Stimulated activated naive CD8-positive, alpha-beta T cell treated with anti-CD3 and anti-CD28 coated beads, Interleukin-15, Interleukin-2, amounts not matched to agents 100 U/mL and 50 U/mL, for 24 hours (primary cell): ENCODE data around the gene FARS2.
"Not testable (repeated sequence)": the region's sequence is repeated elsewhere in the genome, so short reads cannot be mapped to it uniquely, and the experiment has no call there.

ENCODE experiments used
- ATAC-seq: fragments of 150-1000 bp; cut with Tn5 transposase; one replicate; pipeline ENCODE4 v1.10.0; 2021
- DNase-seq: peaks from one replicate; pipeline ENCODE4 v3.0.0; 2021

FARS2 gene

DNA sequence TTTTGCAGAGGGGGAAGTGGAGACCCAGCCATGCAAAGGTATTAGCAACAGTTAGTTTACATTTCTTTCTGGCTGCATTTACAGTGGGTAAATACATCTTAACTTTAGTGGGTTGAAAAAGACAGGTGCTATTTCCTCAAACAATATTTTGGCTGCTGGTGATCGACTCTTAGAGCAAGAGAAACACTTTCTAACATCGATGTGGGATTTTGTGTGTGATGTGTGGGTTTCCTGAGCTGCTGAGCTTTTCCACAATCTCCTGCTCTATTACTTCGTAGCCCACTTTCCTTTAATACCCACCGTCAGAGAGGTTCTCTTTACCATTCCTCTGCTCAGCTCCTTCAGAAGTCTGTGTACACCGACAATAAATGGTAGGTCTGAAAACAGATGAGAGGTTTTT, 406.4 kb downstream of the FARS2 start:
- no peak for DNase-seq
- ATAC-seq: no peak

DNA sequence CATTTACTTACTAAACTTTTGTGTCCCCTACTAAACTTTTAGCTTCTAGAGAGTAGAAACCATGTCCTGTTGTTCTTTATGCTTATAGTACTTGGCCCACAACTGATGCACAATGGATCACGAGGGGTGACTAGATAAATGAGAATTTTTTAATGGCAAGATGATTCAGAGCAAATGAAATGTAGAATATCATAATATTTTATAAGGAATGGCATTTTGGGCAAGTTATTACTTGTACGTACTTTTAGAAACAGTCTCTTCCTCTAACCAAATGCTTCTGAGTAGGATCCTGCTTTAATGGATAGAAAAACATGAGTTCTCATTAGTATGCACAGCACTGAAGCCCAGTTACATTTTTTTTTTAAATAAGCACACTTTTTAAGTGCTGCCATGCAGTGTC, 409.1 kb downstream of the FARS2 start:
- no peak for ATAC-seq

DNA sequence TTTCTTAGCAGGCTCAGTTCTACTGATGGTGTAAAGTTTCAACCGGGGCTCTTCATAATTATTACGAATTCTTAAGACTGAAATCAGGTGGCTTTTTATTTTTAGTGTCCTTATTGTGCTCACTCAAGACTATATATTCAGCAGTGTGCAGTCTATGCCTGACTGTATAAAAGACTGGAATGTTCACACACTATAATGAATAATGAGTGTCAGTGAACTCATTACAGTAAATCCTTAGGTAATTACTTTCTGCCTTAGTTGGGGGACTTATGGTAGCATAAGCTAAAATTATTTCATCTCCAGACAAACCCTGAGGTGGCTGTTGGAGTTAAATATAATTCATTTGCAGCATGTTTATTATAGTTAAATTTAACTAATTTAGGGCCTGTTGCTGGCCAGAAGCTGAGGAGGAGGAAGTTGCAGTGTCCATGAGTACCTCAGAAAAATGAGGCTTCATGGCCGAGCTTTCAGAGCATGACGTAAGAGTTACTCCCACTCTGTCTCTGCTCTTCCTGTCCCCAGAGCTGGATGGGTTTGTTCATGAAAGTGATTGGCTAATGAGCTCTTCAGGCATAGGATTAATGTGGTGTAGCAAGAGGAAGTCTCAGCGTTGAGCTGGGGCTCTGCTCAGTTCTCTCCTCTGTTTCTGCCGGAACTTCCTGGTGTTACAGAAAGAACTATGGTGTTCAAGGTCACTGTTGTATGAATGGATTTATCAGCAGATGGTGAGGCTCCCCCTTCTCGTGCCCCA, 409.7 kb downstream of the FARS2 start:
- no peak for DNase-seq
- peak; percentile 78 for ATAC-seq

More for the DNA sequence above, 409.1 kb downstream of the FARS2 start:
- DNase-seq: no peak

DNA sequence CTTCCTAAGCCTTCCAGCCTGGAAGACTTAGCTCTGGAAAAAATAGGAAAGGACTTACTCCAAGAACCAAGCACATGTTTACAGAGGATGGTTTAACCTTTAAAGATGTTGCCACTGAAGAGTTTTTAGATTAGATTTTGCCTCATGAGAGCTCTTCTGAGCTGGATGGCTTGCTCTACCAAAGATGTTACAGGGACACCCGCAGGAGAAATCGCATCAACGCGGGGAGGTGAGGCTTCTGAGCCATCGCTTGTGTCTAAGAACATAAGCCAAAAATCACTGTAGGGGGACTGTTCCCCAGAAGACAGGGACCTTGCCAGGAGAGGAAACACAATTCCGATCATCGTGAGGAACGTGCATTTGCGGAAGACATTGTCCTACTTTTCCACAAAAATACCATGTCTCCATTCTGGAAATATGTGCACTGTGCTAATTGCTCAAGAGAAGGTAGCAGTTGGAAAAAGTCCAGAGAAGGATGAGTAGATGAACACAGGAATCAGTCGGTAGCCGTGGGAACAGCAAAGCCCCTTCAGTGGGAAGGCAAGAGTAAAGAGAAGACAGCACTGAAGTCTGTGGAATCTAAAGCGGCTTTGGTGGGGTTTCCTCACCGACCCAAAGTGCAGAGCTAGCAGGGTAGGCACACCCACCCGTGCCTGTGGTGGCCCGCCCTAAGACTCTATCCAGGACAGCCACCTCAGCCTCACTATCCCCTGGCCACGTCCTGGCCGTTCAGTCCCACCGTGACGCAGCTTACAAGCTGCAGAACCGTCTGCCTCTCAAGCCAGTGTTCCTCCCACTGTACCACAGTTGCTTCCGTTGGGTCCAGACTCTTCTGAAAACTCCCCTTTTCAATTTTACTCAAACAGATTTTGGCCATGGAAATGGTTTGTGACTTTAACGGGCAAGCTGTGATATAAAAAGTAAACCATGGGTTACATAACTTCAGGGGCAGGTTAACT, 410.6 kb downstream of the FARS2 start:
- ATAC-seq (no peak), DNase-seq (no peak)

DNA sequence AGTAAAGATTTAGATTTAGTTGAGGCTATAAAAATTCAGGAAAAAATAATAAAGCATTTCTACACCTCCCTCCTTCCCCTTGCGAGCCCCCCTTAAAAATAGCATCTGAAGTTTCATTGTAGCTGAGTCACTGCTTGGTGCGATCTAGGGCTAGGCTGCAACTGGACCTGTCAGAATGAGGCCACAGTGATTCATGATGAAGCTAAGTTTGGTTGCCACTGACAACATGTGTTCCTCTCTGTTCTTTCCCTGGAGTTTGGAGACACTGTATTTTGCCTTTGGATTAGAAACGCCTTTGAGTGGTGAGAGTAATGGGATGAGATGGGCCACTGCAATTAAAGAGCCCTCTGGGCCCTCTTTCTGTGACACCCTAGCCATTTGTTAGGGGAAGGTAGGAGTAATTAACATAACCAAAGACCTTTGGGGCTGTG, 411.3 kb downstream of the FARS2 start:
- ATAC-seq (no peak), DNase-seq (no peak)

DNA sequence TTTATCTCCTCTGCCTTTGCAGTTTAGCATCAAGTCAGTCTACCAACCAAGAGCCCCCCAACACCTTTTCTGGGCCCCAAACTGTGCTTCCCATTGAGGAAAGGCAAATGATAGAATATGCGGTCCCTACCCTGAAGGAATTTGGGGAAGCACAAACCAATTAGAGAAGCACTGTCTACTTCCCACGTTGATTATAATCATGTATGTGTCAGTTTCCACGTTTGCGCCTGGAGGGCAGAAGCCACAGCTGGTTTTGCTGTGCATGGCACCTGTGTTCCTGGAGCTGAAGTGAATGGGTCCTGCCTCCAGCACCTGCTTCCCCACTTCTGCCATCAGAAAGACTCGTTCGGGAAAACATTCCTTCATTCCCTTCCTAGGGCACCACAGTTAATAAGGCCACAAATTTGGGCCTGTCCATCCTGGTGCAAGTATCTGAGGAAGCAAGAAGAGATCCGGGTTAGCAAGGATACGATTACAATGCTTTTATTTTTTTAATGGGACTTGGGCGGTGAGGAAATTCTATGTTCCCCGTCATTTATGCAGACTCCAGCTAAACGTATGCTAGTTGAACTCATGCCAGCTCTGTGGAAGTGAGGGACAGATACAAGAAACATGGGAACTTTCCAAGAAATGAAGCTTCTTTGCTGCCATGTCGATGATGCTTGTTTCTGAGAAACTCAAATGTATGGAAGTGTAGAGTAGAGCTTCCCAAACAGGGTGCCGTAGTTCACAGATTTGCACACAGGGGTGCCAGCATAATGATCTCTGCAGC, 411.9 kb downstream of the FARS2 start:
- DNase-seq (no peak), ATAC-seq (no peak)

DNA sequence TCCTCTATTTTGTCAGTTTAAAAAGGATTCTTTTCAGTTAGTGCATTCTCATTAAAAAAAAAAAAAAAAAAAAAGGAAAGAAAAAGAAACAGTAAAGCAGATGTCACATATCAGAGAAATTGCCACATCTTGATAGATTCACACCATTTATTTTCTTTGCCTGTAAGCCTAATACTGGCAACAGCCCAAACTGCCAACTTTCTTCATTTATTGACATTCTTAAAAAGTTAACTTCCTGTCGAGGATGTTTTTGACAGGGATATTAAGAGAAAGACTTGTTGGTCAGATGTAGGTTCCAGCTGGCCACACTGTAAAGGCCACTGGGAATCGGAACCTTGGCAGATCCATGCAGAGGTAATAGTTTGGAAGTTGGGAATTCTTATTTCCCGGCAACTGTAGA, 412.8 kb downstream of the FARS2 start:
- ATAC-seq: no peak
- DNase-seq: no peak

DNA sequence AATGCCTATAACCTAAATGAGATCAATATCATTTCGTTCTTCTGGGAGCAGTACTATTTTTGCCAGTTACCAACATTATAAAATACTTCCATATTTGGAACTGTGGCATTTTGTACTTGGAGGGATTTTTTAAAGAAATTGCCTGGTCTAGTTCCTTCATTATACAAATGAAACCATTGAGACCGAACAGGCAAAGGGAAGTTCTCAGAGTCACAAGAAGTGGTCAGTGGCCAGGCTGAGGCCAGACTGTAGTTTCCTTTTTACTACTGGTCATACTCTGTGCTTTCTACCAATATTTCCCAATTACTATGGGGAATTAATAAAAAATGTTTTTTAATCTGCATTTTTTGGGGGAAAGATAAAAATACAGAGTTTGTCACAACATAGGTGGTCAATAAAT, 413.4 kb downstream of the FARS2 start:
- ATAC-seq: no peak
- DNase-seq: no peak

DNA sequence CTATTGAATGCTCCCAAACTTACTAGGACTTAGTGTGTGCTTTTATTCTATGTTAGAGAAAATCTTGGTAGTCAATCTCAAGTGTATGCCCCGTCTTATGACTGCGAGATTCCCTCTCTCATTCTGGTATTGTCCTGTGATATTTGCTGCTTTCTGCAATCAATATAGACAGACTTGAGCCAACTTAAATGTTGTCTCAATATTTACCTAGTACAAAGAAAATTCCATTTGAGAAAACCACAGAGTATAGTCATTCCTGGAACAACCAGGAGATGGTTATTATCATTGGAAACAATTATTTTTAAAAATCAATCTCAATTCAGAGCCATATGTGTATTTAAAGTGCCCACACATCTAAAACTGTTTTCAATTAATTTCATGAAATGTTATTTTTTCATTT, 415.4 kb downstream of the FARS2 start:
- DNase-seq: no peak
- ATAC-seq: no peak

DNA sequence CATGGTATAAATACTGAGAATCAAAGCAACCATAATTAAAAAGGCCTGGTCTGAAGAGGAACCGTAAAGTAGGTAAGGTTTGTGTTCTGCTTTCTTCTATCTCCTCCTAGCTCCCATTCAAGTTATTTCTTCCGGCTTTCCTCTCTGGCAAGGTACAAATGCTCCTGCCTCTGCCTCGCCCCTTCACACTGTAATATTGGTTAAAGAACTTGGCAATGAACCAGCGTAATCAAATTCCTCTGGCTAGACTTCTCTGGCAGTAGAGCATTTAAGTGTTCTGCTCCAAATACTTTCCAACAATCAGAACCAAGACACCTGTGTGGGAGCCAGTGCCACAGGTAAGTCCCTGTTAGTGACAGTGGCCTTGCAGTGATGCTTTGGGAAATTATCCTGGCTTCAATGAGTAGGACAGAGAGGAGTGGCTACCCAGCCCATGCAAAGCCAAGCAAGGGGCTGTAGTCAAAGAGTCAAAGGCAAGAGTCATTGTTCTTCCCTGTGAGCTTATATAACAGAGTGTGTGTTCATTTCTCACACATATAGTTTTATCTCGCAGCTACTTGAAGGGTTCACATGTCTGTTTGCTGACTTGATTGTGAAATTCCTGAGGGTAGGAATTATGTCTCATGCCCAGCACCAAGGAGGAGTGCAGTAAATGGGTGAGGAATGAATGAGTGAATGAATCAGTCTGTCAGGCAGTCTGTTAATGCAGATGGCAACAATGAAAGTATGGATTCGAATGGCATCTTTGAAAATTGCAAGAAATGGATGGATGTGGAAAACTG, 416.1 kb downstream of the FARS2 start:
- ATAC-seq (no peak), DNase-seq (no peak)

DNA sequence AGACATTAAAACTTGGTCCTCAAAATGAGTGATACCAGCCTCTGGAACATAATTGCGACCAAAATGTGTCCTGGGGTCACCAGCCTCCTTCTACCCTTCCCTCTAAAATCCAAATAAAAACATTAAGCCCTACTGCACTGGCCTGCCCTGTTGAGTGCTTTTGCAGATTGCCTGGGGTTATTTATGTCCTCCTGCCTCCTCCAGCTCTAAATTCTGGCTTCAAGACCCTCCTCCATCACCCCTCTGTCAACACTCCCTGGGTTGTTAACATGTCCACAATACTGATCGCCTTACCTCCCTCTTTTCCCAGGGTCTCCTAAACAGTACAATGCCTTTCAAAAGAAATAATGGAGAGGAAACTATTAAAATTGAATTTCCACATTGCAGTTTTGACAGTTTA, 418.0 kb downstream of the FARS2 start:
- no peak for DNase-seq
- ATAC-seq: no peak

DNA sequence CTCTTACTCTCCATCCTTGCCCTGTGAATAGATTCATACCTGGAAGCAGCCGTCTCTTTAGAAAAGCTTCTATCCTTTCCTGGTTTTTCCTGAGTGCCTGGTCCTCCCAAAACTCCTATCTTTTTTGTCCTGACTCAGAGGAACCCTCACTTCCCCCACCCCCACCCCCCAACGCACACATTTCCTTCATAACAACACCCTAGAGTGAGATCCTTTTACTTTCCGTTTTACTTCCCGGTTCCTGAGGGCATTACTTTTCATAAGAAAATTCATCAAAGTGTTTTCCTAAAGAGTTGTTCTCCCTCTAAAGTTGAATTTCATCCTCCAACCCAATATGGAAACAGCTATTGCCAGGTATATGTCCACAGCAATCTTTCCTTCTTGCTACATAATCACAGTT, 418.4 kb downstream of the FARS2 start:
- no peak for ATAC-seq
- DNase-seq: no peak

DNA sequence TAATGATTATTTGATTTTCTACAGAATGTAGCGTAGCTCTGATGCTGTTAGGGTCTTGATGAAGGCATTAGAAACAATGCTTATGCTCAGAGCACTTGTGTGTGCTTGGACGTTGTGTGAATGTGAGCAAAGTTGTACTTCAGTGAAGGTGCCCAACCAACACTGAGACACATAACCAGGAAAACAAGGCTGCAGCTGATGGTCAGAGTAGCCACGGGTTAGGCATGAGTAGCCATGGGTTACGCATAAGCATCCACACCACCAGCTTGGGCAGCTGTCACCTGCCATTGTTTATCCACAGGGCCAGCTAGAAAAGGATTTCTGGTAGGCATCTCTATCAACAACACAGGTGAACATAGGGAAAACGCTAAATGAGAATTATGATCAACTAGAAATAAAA, 418.8 kb downstream of the FARS2 start:
- DNase-seq (no peak), ATAC-seq (no peak)

DNA sequence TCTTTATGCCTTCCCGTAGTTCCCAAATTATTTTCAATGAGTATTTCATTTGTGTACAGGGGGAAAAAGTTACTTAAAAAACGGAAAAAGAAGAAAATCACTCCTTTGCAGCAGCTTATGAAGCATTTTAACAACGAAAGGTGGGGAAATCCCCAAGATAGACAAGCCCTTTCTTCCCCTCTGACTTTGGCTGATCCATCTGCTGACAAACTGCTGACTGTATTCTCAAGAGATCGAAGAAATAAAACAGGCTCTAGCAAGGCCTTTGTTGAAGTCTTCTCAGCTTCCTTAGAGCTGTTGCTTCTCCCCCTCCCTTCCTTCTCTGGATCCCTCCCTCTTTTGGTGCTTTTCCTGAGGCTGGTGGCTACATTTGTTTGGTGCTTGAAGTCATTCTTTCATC, 420.2 kb downstream of the FARS2 start:
- ATAC-seq (no peak), DNase-seq (no peak)

DNA sequence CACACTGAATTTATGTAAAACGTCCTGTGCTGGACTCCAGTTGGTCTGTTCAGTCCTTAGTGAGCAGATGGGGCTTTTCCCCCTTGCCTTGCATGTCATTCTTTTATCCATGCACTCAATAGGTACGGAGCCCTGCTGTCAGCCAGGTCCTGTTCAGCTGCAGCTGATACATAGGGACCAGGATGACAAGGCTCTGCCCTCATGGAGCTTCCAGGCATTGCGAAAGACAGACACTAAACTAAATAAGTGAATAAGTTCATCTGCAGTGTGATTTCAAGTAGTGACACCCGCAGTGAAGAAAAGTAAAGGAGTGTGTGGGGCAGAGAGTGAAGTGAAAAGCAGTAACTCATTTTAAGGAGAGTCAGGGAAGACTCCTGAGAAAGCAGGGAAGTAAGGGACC, 421.2 kb downstream of the FARS2 start:
- ATAC-seq: no peak

DNA sequence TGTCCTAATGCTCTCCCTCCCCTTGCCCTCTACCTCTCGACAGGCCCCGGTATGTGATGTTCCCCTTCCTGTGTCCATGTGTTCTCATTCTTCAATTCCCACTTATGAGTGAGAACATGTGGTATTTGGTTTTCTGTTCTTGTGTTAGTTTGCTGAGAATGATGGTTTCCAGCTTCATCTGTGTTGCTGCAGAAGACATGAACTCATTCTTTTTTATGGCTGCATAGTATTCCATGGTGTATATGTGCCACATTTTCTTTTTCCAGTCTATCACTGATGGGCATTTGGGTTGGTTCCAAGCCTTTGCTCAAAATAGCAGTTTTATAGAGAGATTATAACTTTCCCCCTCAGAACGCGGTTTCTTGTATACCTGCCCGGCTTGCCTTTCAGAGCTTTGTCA, 422.4 kb downstream of the FARS2 start:
- DNase-seq, ATAC-seq: not testable (repeated sequence)

More for the DNA sequence above, 421.2 kb downstream of the FARS2 start:
- no peak for DNase-seq

DNA sequence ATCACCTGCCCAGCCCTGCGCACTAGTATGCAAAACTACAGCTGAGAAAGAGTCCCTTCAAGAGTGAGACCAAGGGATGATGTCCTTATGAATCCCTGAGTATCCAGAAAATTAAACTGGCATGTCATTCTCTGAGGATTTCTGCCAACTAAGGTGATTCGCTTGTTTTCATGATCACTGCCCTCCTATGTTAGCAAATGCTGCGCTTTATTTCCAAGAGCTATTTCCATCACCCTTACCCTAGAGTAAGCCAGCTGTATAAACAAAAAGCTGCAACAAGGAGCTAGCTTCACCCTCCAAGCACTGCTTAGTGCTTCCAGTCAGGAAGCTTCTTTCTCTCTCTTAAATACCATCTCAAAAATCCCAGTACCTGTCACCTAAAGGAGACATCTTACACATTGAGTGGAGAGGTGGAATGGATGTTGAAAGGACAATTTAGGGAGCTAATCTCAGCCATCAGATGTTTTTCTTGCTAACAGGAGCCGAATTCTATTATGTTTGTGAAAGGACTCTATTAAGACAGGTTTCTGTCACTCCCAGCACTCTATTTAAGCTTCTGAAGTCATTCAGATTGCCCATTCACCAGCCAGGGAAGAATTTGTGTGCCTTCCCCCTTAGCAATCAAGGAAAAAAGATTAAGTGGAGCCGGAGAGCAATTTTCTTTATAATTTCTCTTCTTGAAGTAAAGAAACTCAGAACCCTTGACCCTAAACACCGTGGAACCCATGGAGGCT, 423.2 kb downstream of the FARS2 start:
- ATAC-seq (no peak), DNase-seq (no peak)

DNA sequence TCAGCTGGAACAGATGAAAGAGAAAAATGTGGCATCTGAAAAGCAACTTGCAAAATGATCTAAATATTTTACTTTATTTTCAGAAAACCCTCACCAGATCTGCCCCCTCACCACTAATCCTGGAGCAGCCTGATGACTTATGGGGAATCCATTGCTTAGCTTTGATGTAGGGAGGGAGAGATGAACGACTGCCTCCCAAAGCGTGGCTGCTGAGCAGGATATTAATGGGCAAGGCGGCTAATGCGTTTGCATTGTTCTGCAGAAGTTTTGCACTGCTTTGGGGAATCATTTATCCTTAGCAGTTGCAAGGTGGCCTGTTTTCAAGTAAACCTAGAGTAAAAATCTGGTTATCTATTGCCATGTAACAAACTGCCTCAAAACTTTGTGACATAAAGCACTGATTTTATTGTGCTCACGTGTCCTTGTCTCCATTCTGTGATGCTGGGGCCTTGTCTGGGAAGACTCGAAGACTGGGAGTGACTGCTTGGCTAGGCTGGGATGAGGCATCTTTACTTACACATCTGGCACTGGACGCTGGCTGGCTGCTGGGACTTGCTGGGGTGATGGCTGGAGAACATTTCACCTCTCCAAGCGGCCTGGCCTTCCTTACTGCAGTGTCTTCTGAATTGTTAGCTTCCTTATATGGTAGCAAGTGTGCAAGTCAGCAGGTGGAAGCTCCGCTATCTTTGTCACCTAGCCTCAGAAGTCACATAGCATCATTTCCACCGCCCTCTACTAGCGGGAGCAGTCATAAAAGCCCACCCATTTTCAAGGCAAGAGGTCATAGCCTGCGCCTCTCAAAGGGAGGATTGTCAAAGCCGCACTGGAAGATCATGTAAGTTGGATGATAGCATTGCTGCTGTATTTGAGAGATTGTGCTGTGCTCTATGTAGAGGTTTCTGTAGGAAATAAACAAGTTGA, 432.2 kb downstream of the FARS2 start:
- ATAC-seq: no peak
- no peak for DNase-seq

DNA sequence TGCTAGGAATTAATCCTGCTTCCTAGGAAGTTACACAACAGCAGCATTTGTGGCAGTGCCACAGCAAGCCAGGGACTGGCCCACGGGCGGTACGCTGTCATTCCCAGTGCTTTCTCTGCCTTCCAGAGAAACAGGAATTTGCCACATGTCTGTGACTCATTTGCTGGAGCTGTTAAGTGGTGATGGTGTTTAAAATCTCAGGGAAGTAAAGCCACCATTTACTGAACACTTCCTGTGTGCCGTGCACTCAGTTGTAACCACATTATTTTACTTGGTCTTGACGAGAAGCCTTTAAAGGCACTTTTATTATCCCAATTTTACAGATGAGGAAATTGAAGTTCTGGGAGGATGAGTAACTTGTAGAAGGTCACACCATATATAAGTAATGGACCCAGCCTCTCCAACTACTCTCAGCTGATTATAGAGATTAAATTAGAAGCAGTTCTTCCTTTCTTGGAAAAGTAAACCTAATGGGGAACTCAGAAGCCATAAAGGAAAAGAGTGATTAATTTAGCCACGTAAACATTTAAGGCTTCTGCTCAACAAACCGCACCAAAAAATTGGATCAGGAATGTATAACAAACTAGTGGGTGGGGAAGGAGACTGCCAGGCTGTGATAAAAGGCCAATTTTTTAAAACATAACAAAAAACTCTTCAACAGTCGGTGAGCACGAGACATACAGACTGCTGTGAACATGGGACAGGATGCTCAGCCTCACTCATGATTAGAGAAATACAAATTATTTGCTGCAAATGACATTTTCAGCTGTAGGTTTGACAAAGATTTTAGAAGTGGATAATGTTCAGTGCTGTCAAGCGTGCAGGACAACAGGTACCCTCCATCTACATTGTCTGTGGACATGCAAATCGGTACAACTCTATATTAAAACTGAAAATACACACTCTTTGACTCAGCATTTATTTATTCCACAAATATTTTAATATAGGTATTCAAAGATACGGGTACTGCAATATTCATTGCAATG, 434.2 kb downstream of the FARS2 start:
- DNase-seq (no peak), ATAC-seq (no peak)
